Breast epithelium (tissue), 3 donors: ENCODE results near the gene TAF10.

ENCODE experiments used
- CTCF ChIP-seq, 3 donors: fragments of 450-650 bp; IDR thresholded peaks; one replicate each; pipeline ENCODE4 v1.5.1; 2016 to 2017; ENCODE audit warnings: antibody characterized with exemption in 3 of 3, mild to moderate bottlenecking in 3 of 3, moderate library complexity in 3 of 3
- POLR2A ChIP-seq: fragments of 450-650 bp; IDR thresholded peaks from one replicate; pipeline ENCODE4 v1.6.1; 2016; ENCODE audit warnings: antibody characterized with exemption, mild to moderate bottlenecking, moderate library complexity
- POLR2AphosphoS5 ChIP-seq, 3 donors: sonication (generic); formaldehyde crosslinking; IDR thresholded peaks; one replicate each; pipeline ENCODE4 v1.6.1; 2017; ENCODE audit warnings: antibody characterized with exemption in 3 of 3

GRCh38 chr11:6572215-6572614 is 39.8 kb downstream of the TAF10 start:
- TF ChIP-seq CTCF (IDR thresholded peaks at IDR 0.05) (no peak), POLR2A (no peak), POLR2AphosphoS5 (IDR thresholded peaks at IDR 0.05) (no peak)
